HepG2 (cell line): Measurements from ENCODE around the gene LRRC3. TPM values are rescaled to one million over a fixed set of nuclear protein-coding genes. Genes with fewer than 3 reads are reported as not detected.

Source experiments
- CEBPG ChIP-seq: IDR thresholded peaks from 2 replicates; pipeline ENCODE4 v1.6.1; 2016
- DNMT1 ChIP-seq: sonication (generic); formaldehyde crosslinking; IDR thresholded peaks from 2 replicates; pipeline ENCODE4 v1.5.1; 2020; ENCODE audit warnings: mild to moderate bottlenecking, missing genetic modification reagents
- HNRNPL ChIP-seq: fragments of 200-400 bp; formaldehyde crosslinking; IDR thresholded peaks from 2 replicates; pipeline ENCODE4 v1.6.1; 2017; ENCODE audit warnings: mild to moderate bottlenecking, low read depth, low read length
- IRX3 ChIP-seq: sonication (generic); formaldehyde crosslinking; IDR thresholded peaks from 2 replicates; pipeline ENCODE4 v1.8.1; 2023; ENCODE audit warnings: mild to moderate bottlenecking, low read depth, missing genetic modification reagents, borderline replicate concordance
- MZF1 ChIP-seq: sonication (generic); formaldehyde crosslinking; IDR thresholded peaks from 2 replicates; pipeline ENCODE4 v1.8.1; 2023; ENCODE audit warnings: mild to moderate bottlenecking, missing genetic modification reagents, borderline replicate concordance
- NCOR1 ChIP-seq: fragments of 200-600 bp; sonication (generic); IDR thresholded peaks from 2 replicates; pipeline ENCODE4 v1.7.0; 2017; ENCODE audit warnings: antibody characterized with exemption, low read length, borderline replicate concordance
- NRL ChIP-seq: sonication (generic); formaldehyde crosslinking; IDR thresholded peaks from 2 replicates; pipeline ENCODE4 v1.5.0; 2020; ENCODE audit warnings: missing genetic modification reagents, mild to moderate bottlenecking, moderate library complexity, borderline replicate concordance
- ZFX ChIP-seq: sonication (generic); formaldehyde crosslinking; IDR thresholded peaks from 2 replicates; pipeline ENCODE4 v1.4.0; 2020; ENCODE audit warnings: mild to moderate bottlenecking, low read depth, missing genetic modification reagents, moderate library complexity
- ZNF616 ChIP-seq: sonication (generic); formaldehyde crosslinking; IDR thresholded peaks from 2 replicates; pipeline ENCODE4 v1.5.0; 2020; ENCODE audit warnings: low read depth, mild to moderate bottlenecking, missing genetic modification reagents
- ZNF747 ChIP-seq: sonication (generic); formaldehyde crosslinking; IDR thresholded peaks from 2 replicates; pipeline ENCODE4 v1.8.1; 2023; ENCODE audit warnings: missing genetic modification reagents, mild to moderate bottlenecking, borderline replicate concordance
- ZNF777 ChIP-seq: sonication (generic); formaldehyde crosslinking; IDR thresholded peaks from 2 replicates; pipeline ENCODE4 v1.4.0; 2020; ENCODE audit warnings: missing genetic modification reagents
- ZSCAN21 ChIP-seq: sonication (generic); formaldehyde crosslinking; IDR thresholded peaks from 2 replicates; pipeline ENCODE4 v1.8.0; 2022; ENCODE audit warnings: mild to moderate bottlenecking, missing genetic modification reagents, moderate library complexity, borderline replicate concordance
- polyA plus RNA-seq, 8 experiments: library from polyadenylated mRNA; depleted of rRNA in 3 of 8; stranded (reverse) in 7 of 8; unstranded in 1 of 8; fragments of >200 nt; fragmentation: Illumina TruSeq in 4 of 8; extraction: Trizol in 4 of 8; gene quantifications; 2 replicates each; pipeline versions ENCODE4 v1.2.1 to v1.2.3, GENCODE V29; 2011 to 2016; ENCODE audit warnings: low read depth in 4 of 8, missing spikeins in 1 of 8, mixed read lengths in 1 of 8; ENCODE audit not compliant: insufficient read depth in 1 of 8
- total RNA-seq, 5 experiments: library from RNA; depleted of rRNA; stranded (reverse); fragments of >200 nt; fragmentation: Illumina TruSeq; extraction: Trizol; gene quantifications; 2 replicates each; pipeline ENCODE4 v1.2.3, GENCODE V29; 2016; ENCODE audit warnings: low read depth in 1 of 5
- TF ChIP-seq, protein P1 (sequence below): sonication (generic); formaldehyde crosslinking; IDR thresholded peaks from 2 replicates; pipeline ENCODE4 v1.5.1; 2020; ENCODE audit warnings: missing genetic modification reagents, mild to moderate bottlenecking, borderline replicate concordance
- TF ChIP-seq, protein P2 (sequence below): sonication (generic); formaldehyde crosslinking; IDR thresholded peaks from 2 replicates; pipeline ENCODE4; 2020; ENCODE audit warnings: missing genetic modification reagents, mild to moderate bottlenecking, borderline replicate concordance
- TF ChIP-seq, protein P3 (sequence below): sonication (generic); formaldehyde crosslinking; IDR thresholded peaks from 2 replicates; pipeline ENCODE4 v1.4.0; 2020; ENCODE audit warnings: mild to moderate bottlenecking, missing genetic modification reagents
- TF ChIP-seq, protein P4 (sequence below): sonication (generic); formaldehyde crosslinking; IDR thresholded peaks from 2 replicates; pipeline ENCODE4 v1.5.0; 2020; ENCODE audit warnings: mild to moderate bottlenecking, missing genetic modification reagents, moderate library complexity
- TF ChIP-seq, protein P5 (sequence below): sonication (generic); formaldehyde crosslinking; IDR thresholded peaks from 2 replicates; pipeline ENCODE4 v1.4.0; 2020; ENCODE audit warnings: missing genetic modification reagents

The LRRC3 gene
- total and polyA plus RNA-seq, 2 of the 13 experiments (the other 11 are each of a cell fraction or from before 2014, with no cell fraction given) = 4.8 to 16.5 TPM

DNA sequence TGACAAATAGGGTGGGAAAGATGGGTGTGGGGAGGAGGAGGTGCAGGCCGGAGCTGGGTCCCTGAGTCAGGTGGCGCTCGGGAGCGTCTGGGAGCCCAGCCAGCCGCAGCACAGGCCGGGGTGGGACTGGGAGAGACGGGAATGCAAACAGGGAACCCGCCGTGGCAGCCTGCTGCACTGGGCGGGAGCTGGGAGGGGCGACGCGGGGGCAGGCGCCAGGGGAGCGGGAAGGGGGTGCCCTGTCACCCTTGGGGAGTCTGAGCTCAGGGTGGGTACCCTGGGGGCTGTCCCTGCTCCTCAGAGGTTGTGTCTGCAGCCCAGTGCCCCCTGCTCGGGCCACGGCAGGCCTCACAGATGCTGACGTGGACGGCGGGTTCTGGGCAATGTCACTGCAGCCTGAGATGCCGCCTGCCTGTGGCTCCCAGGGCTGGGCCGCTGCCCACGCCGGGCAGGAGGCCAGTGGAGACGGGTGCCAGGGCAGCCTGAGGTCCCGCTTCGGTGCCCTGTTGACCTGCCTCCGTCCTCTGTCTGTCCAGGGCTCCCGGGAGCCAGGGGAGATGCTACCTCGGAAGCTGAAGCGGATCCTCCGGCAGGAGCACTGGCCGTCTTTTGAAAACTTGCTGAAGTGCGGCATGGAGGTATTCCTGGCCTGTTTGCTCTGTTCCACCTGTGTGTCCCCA lies 16.6 kb upstream of the LRRC3 start (continued):
- TF ChIP-seq, protein P1, sequence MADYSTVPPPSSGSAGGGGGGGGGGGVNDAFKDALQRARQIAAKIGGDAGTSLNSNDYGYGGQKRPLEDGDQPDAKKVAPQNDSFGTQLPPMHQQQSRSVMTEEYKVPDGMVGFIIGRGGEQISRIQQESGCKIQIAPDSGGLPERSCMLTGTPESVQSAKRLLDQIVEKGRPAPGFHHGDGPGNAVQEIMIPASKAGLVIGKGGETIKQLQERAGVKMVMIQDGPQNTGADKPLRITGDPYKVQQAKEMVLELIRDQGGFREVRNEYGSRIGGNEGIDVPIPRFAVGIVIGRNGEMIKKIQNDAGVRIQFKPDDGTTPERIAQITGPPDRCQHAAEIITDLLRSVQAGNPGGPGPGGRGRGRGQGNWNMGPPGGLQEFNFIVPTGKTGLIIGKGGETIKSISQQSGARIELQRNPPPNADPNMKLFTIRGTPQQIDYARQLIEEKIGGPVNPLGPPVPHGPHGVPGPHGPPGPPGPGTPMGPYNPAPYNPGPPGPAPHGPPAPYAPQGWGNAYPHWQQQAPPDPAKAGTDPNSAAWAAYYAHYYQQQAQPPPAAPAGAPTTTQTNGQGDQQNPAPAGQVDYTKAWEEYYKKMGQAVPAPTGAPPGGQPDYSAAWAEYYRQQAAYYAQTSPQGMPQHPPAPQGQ (CRISPR knock-in tag) = no peak
- TF ChIP-seq DNMT1 (CRISPR knock-in tag) = 0 out of 2 replicates have a peak, but pooled peaks have one; percentile 44
- no peak for TF ChIP-seq ZNF616 (CRISPR knock-in tag)
- TF ChIP-seq NRL = peak; percentile 25; the same call in 1 of the 2 replicates
- TF ChIP-seq, protein P2, sequence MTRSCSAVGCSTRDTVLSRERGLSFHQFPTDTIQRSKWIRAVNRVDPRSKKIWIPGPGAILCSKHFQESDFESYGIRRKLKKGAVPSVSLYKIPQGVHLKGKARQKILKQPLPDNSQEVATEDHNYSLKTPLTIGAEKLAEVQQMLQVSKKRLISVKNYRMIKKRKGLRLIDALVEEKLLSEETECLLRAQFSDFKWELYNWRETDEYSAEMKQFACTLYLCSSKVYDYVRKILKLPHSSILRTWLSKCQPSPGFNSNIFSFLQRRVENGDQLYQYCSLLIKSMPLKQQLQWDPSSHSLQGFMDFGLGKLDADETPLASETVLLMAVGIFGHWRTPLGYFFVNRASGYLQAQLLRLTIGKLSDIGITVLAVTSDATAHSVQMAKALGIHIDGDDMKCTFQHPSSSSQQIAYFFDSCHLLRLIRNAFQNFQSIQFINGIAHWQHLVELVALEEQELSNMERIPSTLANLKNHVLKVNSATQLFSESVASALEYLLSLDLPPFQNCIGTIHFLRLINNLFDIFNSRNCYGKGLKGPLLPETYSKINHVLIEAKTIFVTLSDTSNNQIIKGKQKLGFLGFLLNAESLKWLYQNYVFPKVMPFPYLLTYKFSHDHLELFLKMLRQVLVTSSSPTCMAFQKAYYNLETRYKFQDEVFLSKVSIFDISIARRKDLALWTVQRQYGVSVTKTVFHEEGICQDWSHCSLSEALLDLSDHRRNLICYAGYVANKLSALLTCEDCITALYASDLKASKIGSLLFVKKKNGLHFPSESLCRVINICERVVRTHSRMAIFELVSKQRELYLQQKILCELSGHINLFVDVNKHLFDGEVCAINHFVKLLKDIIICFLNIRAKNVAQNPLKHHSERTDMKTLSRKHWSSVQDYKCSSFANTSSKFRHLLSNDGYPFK (CRISPR knock-in tag) = peak; percentile 22; the same call in 1 of the 2 replicates
- TF ChIP-seq ZNF777 (CRISPR knock-in tag) = peak; percentile 84
- TF ChIP-seq ZSCAN21 (CRISPR knock-in tag) = 0 out of 2 replicates have a peak, but pooled peaks have one; percentile 51
- no peak for TF ChIP-seq ZNF747 (CRISPR knock-in tag)
- TF ChIP-seq HNRNPL = peak; percentile 77
- TF ChIP-seq CEBPG (CRISPR knock-in tag) = no peak
- TF ChIP-seq, protein P3, sequence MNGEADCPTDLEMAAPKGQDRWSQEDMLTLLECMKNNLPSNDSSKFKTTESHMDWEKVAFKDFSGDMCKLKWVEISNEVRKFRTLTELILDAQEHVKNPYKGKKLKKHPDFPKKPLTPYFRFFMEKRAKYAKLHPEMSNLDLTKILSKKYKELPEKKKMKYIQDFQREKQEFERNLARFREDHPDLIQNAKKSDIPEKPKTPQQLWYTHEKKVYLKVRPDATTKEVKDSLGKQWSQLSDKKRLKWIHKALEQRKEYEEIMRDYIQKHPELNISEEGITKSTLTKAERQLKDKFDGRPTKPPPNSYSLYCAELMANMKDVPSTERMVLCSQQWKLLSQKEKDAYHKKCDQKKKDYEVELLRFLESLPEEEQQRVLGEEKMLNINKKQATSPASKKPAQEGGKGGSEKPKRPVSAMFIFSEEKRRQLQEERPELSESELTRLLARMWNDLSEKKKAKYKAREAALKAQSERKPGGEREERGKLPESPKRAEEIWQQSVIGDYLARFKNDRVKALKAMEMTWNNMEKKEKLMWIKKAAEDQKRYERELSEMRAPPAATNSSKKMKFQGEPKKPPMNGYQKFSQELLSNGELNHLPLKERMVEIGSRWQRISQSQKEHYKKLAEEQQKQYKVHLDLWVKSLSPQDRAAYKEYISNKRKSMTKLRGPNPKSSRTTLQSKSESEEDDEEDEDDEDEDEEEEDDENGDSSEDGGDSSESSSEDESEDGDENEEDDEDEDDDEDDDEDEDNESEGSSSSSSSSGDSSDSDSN (CRISPR knock-in tag) = 0 out of 2 replicates have a peak, but pooled peaks have one; percentile 29
- peak; percentile 40; the same call in 1 of the 2 replicates for TF ChIP-seq ZFX (CRISPR knock-in tag)
- no peak for TF ChIP-seq NCOR1
- TF ChIP-seq, protein P4, sequence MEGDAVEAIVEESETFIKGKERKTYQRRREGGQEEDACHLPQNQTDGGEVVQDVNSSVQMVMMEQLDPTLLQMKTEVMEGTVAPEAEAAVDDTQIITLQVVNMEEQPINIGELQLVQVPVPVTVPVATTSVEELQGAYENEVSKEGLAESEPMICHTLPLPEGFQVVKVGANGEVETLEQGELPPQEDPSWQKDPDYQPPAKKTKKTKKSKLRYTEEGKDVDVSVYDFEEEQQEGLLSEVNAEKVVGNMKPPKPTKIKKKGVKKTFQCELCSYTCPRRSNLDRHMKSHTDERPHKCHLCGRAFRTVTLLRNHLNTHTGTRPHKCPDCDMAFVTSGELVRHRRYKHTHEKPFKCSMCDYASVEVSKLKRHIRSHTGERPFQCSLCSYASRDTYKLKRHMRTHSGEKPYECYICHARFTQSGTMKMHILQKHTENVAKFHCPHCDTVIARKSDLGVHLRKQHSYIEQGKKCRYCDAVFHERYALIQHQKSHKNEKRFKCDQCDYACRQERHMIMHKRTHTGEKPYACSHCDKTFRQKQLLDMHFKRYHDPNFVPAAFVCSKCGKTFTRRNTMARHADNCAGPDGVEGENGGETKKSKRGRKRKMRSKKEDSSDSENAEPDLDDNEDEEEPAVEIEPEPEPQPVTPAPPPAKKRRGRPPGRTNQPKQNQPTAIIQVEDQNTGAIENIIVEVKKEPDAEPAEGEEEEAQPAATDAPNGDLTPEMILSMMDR (CRISPR knock-in tag) = peak; percentile 42
- TF ChIP-seq, protein P5, sequence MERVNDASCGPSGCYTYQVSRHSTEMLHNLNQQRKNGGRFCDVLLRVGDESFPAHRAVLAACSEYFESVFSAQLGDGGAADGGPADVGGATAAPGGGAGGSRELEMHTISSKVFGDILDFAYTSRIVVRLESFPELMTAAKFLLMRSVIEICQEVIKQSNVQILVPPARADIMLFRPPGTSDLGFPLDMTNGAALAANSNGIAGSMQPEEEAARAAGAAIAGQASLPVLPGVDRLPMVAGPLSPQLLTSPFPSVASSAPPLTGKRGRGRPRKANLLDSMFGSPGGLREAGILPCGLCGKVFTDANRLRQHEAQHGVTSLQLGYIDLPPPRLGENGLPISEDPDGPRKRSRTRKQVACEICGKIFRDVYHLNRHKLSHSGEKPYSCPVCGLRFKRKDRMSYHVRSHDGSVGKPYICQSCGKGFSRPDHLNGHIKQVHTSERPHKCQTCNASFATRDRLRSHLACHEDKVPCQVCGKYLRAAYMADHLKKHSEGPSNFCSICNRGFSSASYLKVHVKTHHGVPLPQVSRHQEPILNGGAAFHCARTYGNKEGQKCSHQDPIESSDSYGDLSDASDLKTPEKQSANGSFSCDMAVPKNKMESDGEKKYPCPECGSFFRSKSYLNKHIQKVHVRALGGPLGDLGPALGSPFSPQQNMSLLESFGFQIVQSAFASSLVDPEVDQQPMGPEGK (CRISPR knock-in tag) = peak; percentile 56; the same call in 1 of the 2 replicates
- TF ChIP-seq IRX3 (CRISPR knock-in tag) = no peak
- no peak for TF ChIP-seq MZF1 (CRISPR knock-in tag)
